GM18502 (cell line): ENCODE data around the gene CEP19.

Experiments used
- ATAC-seq: cut with Tn5 transposase; IDR thresholded peaks from one replicate; pipeline ENCODE4 v1.9.1; 2021; ENCODE audit warnings: mild to moderate bottlenecking; ENCODE audit not compliant: unreplicated experiment, poor library complexity

Gene CEP19

DNA sequence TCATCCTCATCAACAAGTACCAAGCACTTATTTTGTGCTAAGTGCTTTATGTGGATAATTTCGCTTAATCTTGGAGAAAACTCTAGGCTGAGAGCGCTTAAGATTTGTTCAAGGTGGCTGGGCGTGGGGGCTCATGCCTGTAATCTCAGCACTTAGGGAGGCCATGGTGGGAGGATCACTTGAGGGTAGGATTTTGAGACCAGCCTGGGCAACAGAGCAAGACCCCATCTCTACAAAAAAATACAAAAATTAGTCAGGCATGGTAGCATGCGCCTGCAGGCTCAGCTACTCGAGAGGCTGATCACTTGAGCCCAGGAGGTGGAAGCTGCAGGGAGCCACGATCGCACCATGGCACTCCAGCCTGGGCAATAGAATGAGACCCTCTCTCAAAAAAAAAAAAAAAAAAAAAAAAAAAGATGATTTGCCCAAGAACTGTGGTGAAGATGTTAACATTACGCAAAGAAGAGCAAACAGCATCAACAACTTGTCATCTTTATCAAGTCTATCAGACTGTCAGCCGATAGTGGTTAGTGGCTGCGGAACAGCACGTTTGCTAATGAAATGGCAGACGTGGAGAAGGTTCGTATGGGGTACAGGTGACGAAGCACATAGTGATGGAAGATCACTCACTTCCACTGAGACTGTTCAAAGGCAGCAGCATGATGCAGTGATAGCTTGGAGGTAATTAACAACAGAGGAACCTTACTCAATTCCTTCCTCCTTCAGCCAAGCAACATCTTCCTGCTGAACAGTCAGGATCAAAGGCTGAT is 44.8 kb downstream of the CEP19 start:
- ATAC-seq: no peak

- no peak for ATAC-seq
These were observed 45.8 kb downstream of the CEP19 start for GRCh38 chr3:196666001-196666867.

DNA sequence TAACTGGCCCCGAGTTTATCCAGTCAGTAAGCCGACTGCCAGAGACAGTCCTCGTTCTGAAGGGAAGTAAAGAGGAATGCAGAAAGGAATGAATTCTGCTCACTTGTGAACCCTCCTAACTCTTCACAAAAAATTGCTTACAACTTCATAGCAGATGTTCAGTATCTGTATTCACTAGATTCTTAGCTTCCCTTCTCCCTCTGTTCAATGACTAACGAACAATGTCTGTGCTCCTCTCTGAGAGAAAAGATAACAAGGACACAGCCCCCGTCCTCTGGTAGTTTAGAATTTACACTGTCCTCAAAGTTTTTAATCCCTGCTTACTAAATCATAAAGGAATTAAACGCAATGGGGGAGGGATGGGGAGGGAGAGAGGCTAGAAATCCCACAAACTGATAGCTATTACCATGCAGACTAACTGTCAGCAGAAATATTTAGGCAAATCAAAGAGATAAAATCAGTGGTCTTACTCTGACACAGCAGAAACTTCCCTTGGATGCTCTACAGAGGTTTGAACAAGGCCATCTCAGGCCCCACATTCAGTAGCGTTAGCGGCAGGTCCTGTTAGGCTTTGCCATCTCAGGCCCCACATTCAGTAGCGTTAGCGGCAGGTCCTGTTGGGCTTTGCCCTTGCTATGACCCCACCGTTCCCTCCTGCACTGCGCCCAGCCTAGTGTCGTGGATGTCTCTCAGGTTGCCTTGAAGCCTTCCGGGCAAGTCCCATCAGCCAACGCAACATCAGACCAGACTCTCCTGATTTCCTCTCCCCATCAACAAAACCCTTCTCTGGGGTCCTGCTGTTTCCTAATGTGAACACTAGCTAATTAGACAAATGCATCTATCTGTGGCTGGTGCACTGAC is 49.1 kb downstream of the CEP19 start:
- no peak for ATAC-seq

DNA sequence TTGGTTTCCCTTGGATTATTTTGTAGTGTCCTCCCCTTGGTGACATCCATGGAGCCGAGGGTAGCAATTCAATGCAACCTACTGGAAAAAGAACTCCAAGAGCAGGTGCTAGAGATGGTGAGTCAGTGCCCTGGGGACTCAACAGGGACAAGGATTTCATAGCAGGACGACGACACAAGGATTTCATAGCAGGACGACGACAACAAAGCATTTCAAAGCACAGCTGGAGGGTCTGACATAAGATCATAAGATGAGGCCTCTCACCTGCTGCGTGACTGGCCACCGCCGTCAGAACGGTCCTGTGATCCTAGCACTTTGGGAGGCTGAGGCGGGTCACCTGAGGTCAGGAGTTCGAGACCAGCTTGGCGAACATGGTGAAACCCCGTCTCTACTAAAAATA is 50.0 kb downstream of the CEP19 start:
- no peak for ATAC-seq

DNA sequence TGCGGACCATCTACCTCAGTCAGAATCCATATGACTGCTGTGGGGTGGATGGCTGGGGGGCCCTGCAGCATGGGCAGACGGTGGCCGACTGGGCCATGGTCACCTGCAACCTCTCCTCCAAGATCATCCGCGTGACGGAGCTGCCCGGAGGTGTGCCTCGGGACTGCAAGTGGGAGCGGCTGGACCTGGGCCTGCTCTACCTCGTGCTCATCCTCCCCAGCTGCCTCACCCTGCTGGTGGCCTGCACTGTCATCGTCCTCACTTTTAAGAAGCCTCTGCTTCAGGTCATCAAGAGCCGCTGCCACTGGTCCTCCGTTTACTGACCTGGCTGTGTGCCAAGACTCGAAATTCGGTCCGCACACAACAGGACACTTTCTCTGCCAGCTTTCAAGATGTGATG is 50.6 kb downstream of the CEP19 start:
- no peak for ATAC-seq

- ATAC-seq: no peak
These were observed 51.5 kb downstream of the CEP19 start for GRCh38 chr3:196660381-196661166.

- ATAC-seq: no peak
These were observed 52.1 kb downstream of the CEP19 start for GRCh38 chr3:196659901-196660351.
